ENCODE results near the gene PEF1.
"Not testable (repeated sequence)": the region's sequence is repeated elsewhere in the genome, so short reads cannot be mapped to it uniquely, and the experiment has no call there.

Gene PEF1

DNA sequence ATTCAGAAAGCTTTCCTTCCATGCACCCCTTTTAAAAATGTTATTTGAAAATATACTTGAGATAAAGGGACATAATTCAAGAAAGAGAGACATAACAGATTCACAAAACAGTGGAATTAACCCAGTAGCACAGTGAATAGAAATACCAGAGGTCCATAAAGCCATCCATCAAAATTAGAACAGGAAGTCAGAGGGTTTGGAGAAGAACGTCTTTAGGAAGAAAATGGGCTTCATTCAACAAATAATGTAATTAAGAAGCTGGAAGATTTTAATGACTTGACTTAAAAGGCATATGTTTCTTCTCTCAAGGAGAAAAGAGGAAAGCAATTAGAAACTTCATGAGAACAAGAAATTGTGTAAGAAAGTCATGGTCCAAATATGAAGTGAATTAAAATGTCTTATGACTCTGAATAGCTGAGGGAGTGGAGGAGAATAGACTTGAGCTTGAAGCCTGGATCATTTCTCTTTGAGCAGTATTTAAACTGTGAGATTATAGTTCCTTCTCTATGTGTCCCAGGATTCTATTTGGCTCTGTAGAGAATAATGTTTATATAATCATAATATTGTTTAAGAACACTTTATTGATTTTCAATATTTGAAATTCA is 35.1 kb downstream of the PEF1 start:
- DNase-seq (ENCODE audit: low read depth in 3 of 3) = no peak

DNA sequence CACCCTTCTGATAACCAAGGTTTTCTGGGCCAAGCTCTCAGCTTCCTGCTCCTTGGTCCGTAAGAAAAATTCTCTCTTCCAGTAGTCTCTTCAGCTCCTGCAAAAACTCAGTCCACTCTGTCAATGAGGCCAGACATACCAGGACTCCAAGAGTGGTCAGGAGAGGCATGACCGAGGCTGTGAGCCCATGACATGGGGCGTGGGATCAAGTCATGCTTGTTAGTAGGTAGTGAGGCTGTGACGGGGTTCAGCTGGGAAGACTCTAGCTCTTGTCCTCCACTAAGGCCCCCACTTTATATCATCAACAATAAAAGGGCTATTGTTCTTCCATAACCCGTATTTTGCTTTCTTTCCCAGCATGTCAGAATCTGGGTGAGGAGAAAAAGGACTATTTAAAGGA is 37.3 kb downstream of the PEF1 start:
- DNase-seq (ENCODE audit: low read depth in 3 of 3) = no peak

DNA sequence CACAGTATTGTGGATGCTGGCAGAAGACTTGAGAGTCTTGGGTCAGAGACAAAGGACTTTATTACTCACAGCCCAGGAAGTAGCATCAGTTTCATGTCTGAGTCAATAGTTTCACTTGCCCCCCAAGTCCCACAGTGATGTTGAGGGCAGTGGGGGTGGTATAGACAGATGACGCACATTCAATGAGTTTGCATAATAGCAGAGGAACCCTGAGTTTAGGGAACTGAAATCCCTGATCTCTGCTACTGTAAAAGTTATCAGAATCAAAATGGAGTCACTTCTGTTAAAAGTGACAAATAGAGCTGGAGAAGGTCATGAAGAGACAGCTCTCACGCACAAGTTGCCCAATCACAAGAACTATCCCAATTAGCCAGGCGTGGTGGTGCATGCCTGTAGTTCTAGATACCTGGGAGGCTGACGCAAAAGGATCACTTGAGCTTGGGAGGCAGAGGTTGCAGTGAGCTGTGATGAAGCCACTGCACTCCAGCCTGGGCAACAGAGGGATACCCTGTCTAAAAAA is 38.7 kb downstream of the PEF1 start:
- peak in 2 of 3 donors; percentile 19 to 31 for DNase-seq (ENCODE audit: low read depth in 3 of 3)

DNA sequence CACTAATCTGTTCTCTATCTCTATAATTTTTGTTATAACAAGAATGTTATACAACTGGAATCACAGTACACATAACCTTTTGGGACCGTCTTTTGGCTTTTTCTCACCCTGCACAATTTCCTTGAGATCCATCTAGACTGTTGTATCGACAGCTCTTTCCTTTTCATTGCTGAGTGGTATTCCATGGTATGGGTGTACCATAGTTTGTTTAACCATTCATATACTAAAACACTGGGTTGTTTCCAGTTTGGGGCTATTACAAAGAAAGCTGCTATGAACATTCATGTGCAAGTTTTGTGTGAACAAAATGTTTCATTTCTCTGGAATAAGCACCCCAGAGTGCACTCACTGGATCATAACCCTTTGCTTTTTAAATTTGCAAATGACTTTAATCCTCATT is 42.6 kb downstream of the PEF1 start:
- DNase-seq (ENCODE audit: low read depth in 3 of 3) = no peak

GRCh38 chr1:31600641-31601040 is 44.0 kb downstream of the PEF1 start:
- DNase-seq (ENCODE audit: low read depth in 3 of 3) = no peak

- no peak for DNase-seq (ENCODE audit: low read depth in 3 of 3)
These were observed 45.7 kb downstream of the PEF1 start for GRCh38 chr1:31598980-31599379.

- DNase-seq (ENCODE audit: low read depth in 3 of 3) = no peak
These were observed 48.0 kb downstream of the PEF1 start for GRCh38 chr1:31596737-31597097.

DNA sequence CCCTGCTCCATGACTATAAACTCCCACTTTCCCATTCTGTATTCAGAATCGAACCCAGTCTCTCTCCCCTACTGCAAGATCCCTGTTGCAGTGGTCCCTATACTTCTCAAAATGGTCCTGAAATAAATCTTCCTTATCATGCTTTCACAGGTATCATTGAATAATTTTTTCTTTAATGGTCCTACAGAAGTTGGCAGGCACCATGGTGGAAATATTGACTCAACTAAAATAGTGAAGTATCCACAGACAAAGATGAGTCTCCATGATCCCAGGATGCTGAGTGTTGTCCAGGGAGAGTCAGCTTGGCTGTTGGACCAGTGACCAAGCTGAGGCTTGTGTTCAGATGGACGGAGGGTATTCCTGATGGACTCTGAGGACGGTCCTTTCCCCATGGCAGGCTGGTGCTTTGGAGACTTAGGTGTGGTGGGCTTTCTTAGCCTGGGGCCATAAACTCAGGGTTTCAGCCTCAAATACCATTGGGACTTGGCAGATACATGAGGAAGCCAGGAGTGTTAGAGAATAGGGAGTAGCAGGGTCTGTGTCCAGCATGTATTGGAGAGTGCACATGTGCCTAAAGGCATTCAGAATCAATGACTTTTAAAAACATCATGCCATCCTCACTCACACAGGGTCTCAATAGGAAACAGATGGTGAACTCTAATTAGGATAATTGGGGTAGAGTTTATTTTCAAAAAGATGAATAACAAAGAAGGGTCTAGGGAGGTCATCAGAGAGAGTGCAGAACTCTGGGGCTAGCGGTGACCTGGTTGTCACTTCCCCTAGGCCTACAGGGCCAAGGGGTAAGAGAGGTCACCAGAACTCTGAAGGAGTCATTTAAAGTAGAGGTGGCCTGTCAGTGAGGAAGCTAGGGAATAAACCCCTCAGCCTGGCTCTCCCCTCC is 48.6 kb downstream of the PEF1 start:
- no peak for DNase-seq (ENCODE audit: low read depth in 3 of 3)

GRCh38 chr1:31593770-31594632 is 50.7 kb downstream of the PEF1 start:
- DNase-seq (ENCODE audit: low read depth in 3 of 3) = peak; percentile 27 to 78 (median 45)

DNA sequence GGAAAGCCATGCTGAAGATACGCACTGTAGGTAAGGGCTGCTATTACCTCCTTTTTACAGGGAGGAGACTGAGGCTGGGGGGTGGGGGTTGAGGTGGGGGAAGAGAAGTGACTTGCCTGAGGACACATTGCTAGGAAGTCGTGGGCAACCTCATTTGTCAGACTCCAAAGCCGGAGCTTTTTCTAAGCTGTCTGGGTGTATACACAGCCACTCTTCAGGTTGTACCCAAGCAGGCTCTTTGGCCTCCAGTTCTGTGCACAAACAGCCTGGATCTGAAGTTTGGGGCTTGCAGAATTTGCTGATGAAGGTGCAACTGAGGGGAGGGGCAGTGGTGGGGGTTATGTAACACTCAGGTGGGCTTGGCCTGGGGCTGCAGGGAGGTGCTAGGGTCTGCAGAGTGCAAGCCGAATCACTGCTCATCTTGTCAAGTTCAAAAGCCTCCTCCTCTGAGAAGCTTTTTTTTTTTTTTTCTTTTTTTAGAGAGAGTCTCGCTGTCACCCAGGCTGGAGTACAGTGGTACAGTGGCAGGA is 51.5 kb downstream of the PEF1 start:
- no peak for DNase-seq (ENCODE audit: low read depth in 3 of 3)

GRCh38 chr1:31592132-31592531 is 52.5 kb downstream of the PEF1 start:
- no peak for DNase-seq (ENCODE audit: low read depth in 3 of 3)

DNA sequence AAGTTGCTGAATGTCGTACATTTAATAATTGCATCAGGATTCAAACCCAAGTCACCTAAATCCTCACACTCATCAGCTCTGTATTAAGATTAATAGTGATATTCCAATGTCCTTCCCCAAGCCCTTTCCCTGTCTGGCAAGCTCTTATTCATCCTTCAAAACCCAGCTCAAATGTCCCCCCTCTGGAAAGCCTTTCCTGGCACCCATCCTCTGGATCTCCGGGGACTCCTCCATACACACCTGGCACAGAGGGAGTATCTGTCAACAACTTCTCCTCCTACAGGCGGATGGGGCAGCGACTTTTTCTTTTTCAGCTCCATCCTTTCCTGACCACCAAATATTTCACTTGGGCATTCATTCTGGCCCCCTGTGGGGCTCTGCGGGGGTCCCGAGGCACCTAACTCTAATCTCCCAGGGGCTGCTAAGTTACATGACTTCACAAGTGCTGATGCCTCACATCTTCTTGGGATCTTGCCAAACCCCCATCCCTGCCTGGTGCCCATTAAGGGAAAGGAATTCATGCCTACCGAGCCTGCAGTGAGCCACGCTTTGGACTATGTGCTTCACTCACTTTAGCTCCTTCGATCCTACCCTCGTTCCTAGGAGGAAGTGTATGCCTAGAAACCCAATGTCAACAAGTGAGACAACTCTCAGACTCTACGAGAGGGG is 53.1 kb downstream of the PEF1 start:
- no peak for DNase-seq (ENCODE audit: low read depth in 3 of 3)

GRCh38 chr1:31588751-31589515 is 55.7 kb downstream of the PEF1 start:
- DNase-seq (ENCODE audit: low read depth in 3 of 3) = no peak

DNA sequence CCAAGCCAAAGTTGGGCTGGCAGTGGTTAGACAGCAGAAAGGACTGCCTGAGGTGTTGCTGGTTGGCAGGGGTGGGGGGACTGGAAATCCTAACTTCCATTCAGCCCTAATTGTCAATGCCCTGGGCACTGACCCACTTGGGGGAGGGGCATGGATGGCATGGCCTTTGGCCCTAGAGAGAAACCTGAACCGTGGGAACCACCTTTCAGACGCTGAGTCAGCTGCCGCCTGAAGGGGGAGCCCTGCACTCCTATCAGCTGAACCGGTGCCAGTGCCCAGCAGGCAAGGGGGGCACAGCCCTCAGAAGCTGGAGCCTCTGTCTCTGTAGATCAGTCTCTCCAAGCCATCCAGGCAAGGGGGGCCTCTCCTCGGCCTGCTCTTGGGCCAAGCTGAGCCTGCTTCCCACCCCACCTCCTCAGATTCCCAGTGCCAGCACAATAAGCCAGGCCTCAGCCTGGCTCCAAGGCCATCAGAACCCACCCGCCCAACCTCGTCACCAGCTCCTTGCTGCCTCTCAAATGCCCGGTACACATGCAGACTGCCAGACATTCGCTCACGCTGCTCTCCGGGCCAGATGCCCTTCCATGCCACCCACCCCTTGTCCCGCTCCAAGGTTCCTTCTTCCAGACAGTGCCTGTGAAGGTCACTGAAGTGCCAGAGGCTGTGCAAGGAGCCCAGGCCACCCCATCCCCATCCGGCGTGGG is 56.8 kb downstream of the PEF1 start:
- DNase-seq (ENCODE audit: low read depth in 3 of 3) = peak; percentile 22 to 37 (median 23)

GRCh38 chr1:31587328-31587699 is 57.4 kb downstream of the PEF1 start:
- not testable (repeated sequence) for DNase-seq (ENCODE audit: low read depth in 3 of 3)

DNA sequence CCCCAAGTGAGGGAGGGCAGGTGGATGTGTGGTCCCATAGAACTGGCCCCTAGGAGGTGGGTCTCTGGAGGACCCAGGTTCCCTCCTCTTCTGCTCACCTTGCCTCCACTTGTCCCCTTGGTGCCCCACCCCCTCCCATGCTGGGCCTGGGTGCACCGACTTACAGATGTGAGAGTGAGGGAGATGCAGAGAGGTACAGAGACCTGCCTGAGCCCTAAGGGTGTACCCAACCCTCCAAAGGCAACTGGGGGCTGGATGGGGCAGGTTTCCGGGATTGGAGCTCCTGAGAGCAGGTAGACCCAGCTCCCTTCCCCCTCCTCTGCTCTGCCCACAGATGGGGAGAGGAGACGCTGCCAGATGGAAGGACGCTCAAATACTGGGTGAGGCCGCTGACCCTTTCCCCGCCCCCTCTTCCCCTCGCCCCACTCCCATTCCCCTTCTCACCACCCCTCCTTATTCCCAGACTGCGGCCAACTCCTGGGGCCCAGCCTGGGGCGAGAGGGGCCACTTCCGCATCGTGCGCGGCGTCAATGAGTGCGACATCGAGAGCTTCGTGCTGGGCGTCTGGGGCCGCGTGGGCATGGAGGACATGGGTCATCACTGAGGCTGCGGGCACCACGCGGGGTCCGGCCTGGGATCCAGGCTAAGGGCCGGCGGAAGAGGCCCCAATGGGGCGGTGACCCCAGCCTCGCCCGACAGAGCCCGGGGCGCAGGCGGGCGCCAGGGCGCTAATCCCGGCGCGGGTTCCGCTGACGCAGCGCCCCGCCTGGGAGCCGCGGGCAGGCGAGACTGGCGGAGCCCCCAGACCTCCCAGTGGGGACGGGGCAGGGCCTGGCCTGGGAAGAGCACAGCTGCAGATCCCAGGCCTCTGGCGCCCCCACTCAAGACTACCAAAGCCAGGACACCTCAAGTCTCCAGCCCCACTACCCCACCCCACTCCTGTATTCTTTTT is 58.0 kb downstream of the PEF1 start:
- no peak for DNase-seq (ENCODE audit: low read depth in 3 of 3)

DNA sequence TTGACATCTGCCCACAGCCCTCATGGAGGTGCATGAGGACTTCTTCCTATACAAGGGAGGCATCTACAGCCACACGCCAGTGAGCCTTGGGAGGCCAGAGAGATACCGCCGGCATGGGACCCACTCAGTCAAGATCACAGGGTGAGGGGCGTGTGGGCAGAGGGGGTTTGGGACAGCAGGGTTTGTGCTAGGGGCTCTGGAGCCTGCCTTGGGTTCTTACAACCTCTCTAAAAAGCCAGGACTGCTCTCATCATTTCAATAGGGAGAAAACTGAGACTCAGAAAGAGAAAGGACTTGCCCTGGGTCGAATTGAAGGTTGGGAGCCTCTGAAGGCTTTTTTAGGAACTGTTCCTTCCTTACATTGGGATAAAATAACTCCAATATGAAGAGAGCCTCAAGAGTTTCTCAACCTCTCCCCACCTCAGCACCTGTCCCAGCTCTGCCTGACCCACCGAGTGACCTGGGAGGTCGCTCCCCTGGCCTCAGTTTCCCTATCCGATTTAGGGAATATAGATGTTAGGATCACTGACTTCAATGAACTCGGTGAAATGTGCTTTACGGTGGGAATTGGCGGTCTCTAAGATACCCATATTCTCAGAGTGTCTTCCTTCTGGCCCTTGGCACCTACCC is 58.8 kb downstream of the PEF1 start:
- DNase-seq (ENCODE audit: low read depth in 3 of 3) = no peak
